PFSK-1 (cell line): ENCODE measurements around the gene P2RX2.

ENCODE experiments used
- FOXP2 ChIP-seq: optimal IDR thresholded peaks from 2 replicates; pipeline ENCODE3; 2011; ENCODE audit warnings: borderline replicate concordance, control low read depth, inconsistent platforms; ENCODE audit not compliant: insufficient read depth; ENCODE audit errors: extremely low read length, extremely low read depth
- POLR2AphosphoS5 ChIP-seq: IDR thresholded peaks from 2 replicates; pipeline ENCODE4 v1.6.1; 2012; ENCODE audit warnings: low read depth, mild to moderate bottlenecking, control low read depth, low read length, moderate library complexity
- REST ChIP-seq, 2 experiments: IDR thresholded peaks; 2 replicates each; pipeline versions ENCODE4 v1.6.1 to v1.8.0; 2011 to 2012; ENCODE audit warnings: low read depth in 2 of 2, low read length in 2 of 2, control low read depth in 1 of 2, inconsistent platforms in 1 of 2, mild to moderate bottlenecking in 1 of 2, moderate library complexity in 1 of 2; ENCODE audit not compliant: insufficient read depth in 1 of 2
- SIN3A ChIP-seq: IDR thresholded peaks from 2 replicates; pipeline ENCODE4 v1.6.1; 2012; ENCODE audit warnings: mild to moderate bottlenecking, low read length, moderate library complexity, borderline replicate concordance; ENCODE audit not compliant: insufficient read depth
- TAF1 ChIP-seq: IDR thresholded peaks from 2 replicates; pipeline ENCODE4 v1.6.1; 2012; ENCODE audit warnings: low read length, control low read depth, borderline replicate concordance; ENCODE audit not compliant: insufficient read depth

The P2RX2 gene

GRCh38 chr12:132660996-132661395, 42.4 kb downstream of the P2RX2 start:
- TF ChIP-seq TAF1 (no peak), POLR2AphosphoS5 (no peak)

- TF ChIP-seq SIN3A (no peak), REST (IDR thresholded peaks at IDR 0.05; ENCODE audit: insufficient read depth in 1 of 2, low read depth in 2 of 2, low read length in 2 of 2) (no peak), TAF1 (no peak), FOXP2 (no peak), POLR2AphosphoS5 (no peak)
Measured at GRCh38 chr12:132661972-132662371, 43.4 kb downstream of the P2RX2 start.

- TF ChIP-seq SIN3A (no peak), FOXP2 (no peak), POLR2AphosphoS5 (no peak), TAF1 (no peak), REST (IDR thresholded peaks at IDR 0.05; ENCODE audit: insufficient read depth in 1 of 2, low read depth in 2 of 2, low read length in 2 of 2) (no peak)
Measured at GRCh38 chr12:132662901-132663755, 44.6 kb downstream of the P2RX2 start.

GRCh38 chr12:132664206-132665148, 45.9 kb downstream of the P2RX2 start:
- TF ChIP-seq REST (IDR thresholded peaks at IDR 0.05; ENCODE audit: insufficient read depth in 1 of 2, low read depth in 2 of 2, low read length in 2 of 2) = no peak
- TF ChIP-seq SIN3A = no peak

- TF ChIP-seq TAF1 (no peak), SIN3A (no peak), REST (IDR thresholded peaks at IDR 0.05; ENCODE audit: insufficient read depth in 1 of 2, low read depth in 2 of 2, low read length in 2 of 2) (no peak), FOXP2 (no peak), POLR2AphosphoS5 (no peak; the same call in 1 of the 2 replicates)
Measured at GRCh38 chr12:132665149-132665491, 46.5 kb downstream of the P2RX2 start.
